Activated B cell treated with CpG ODN at 0.5 μM for 24 hours (primary cell): Measurements from ENCODE around the gene PRKN. TPM values are rescaled to one million over a fixed set of nuclear protein-coding genes. Genes with fewer than 3 reads are reported as not detected.

Experiments
- ATAC-seq: fragments of 200-7000 bp; cut with Tn5 transposase; one replicate; pipeline ENCODE4 v1.10.0; 2021; ENCODE audit warnings: low read depth, mild to moderate bottlenecking, moderate library complexity
- CTCF ChIA-PET: fragments of 350-600 bp; sonication (Branson Sonifier 250); formaldehyde crosslinking; loops from one replicate; lab custom pipeline; 2021; ENCODE audit warnings: antibody characterized with exemption; lab: Charles Lee
- POLR2A ChIA-PET: fragments of 350-600 bp; sonication (Branson Sonifier 250); formaldehyde crosslinking; loops from one replicate; lab custom pipeline; 2021; ENCODE audit warnings: antibody characterized with exemption; lab: Charles Lee
- DNase-seq: peaks from one replicate; pipeline ENCODE4 v3.0.0; 2022
- H3K27ac Mint-ChIP-seq: one replicate; pipeline ENCODE4 v1.8.0; 2020; ENCODE audit warnings: mixed read lengths
- H3K27me3 Mint-ChIP-seq: one replicate; pipeline ENCODE4 v1.8.0; 2021; ENCODE audit warnings: mixed read lengths
- H3K36me3 Mint-ChIP-seq: one replicate; pipeline ENCODE4 v1.8.0; 2021; ENCODE audit warnings: low read depth, mixed read lengths
- H3K4me1 Mint-ChIP-seq: one replicate; pipeline ENCODE4 v1.8.0; 2021; ENCODE audit warnings: mixed read lengths
- H3K4me3 Mint-ChIP-seq: one replicate; pipeline ENCODE4 v1.8.0; 2020; ENCODE audit warnings: mild to moderate bottlenecking, mixed read lengths
- H3K9me3 Mint-ChIP-seq: one replicate; pipeline ENCODE4 v1.8.0; 2020; ENCODE audit warnings: mixed read lengths
- intact Hi-C: fragments of 100-400 bp; cut with micrococcal nuclease; formaldehyde crosslinking; loops from one replicate; pipeline ENCODE4 v1.15.1; 2024
- total RNA-seq: library from RNA; stranded (reverse); gene quantifications from 2 replicates; pipeline ENCODE4 v1.2.3, GENCODE V29; 2022
- TF ChIP-seq, protein P1 (sequence below): fragments of 200-600 bp; IDR thresholded peaks from one replicate; pipeline ENCODE4 v1.8.0; 2022; ENCODE audit warnings: antibody characterized with exemption, mild to moderate bottlenecking

PRKN gene
- total RNA-seq, 1 donor from 2014 or later, result 2.3 TPM

DNA sequence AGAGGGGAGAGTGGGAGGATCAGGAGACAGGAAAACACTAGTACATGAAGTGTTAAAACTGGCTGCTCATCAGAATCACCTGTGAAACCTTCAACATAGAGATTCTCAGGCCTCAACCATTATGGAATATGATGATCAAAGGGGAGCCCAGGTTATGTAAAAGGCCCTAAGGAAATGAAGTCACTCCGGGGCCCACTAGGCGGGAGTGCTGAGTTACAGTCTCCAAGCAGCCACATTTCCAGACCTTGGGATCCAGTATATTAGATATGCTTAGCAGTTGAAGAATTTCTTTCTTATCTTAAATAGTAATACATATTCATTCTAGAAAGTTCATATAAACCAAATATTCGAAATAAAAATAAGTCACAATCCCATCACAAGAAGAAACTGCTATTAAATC, 476.3 kb downstream of the PRKN start:
- intact Hi-C loops, result no loop called here
- H3K4me1 Mint-ChIP-seq, result no peaks in the 10 kb centered on the region
- CTCF ChIA-PET, result no interaction called here

DNA sequence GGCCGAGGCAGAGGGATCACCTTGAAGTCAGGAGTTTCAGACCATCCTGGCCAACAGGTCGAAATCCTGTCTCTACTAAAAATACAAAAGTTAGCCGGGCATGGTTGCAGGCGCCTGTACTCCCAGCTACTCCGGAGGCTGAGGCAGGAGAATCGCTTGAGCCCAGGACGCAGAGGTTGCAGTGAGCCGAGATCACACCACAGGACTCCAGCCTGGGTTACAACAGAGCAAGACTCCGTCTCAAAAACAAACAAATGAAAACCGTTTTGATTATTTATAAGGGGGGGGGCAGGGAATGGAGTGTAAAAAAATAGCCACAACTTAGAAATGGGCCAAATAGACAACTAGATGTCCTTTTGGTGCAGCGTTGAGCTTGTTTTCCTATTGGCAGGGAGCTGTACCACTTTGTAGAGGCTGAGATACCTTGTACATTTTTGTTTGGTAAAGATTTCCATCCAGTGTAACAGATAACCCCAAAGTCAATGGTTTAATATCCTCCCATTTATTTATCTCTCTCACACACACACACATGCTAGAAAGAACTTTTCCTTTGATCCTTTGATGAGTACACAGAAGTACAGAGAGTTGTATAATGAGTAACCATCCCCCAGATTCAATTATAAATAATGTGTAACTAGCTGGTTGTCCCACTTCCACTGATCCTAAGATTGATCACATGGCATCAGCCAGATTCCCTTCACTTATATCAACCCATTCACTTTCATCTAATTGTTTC, 477.5 kb downstream of the PRKN start:
- intact Hi-C loops, result no loop called here
- Mint-ChIP-seq H3K27me3 (no peaks in the 10 kb centered on the region), H3K9me3 (no peaks in the 10 kb centered on the region), H3K36me3 (no peaks in the 10 kb centered on the region), H3K4me3 (no peak overlapping the region), H3K27ac (no peak overlapping the region), H3K4me1 (no peaks in the 10 kb centered on the region)
- DNase-seq, result no peak
- ChIA-PET POLR2A (no interaction called here), CTCF (no interaction called here)
- TF ChIP-seq, protein P1, sequence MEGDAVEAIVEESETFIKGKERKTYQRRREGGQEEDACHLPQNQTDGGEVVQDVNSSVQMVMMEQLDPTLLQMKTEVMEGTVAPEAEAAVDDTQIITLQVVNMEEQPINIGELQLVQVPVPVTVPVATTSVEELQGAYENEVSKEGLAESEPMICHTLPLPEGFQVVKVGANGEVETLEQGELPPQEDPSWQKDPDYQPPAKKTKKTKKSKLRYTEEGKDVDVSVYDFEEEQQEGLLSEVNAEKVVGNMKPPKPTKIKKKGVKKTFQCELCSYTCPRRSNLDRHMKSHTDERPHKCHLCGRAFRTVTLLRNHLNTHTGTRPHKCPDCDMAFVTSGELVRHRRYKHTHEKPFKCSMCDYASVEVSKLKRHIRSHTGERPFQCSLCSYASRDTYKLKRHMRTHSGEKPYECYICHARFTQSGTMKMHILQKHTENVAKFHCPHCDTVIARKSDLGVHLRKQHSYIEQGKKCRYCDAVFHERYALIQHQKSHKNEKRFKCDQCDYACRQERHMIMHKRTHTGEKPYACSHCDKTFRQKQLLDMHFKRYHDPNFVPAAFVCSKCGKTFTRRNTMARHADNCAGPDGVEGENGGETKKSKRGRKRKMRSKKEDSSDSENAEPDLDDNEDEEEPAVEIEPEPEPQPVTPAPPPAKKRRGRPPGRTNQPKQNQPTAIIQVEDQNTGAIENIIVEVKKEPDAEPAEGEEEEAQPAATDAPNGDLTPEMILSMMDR, result no peak
- no peak for ATAC-seq

More for the DNA sequence above, 476.3 kb downstream of the PRKN start:
- POLR2A ChIA-PET, result no interaction called here
- no peak overlapping the region for H3K4me3 Mint-ChIP-seq
- DNase-seq (no peak), ATAC-seq (no peak)
- no peak overlapping the region for H3K27ac Mint-ChIP-seq
- H3K9me3 Mint-ChIP-seq, result no peaks in the 10 kb centered on the region
- H3K27me3 Mint-ChIP-seq, result no peaks in the 10 kb centered on the region
- TF ChIP-seq, protein P1, result no peak
- no peaks in the 10 kb centered on the region for H3K36me3 Mint-ChIP-seq

DNA sequence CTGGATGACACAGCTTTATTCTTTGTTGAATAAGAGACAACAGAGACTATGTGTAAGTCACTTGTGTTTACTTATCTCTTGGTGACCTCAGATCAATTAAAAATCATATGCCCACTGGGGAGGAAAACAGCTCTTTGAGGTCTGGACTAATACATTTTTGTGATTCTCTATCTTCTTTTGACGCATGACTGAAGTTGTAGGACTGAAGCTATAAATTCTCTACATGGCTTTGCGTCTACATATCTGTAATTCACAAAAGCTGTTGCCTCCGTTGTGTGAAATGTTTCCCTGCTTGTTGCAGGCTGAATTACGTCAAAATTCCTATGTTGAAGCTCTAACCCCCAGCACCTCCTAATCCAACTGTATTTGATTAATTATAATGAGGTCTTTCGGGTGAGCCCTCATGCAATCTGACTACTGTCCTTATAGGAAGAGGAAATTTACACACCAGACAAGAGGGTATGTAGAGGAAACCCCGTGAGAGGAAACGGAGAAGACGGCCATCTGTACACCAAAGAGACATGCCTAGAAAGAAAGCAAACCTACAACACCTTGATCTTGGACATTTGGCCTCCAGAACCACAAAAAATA, 481.6 kb downstream of the PRKN start:
- Mint-ChIP-seq H3K4me3 (no peak overlapping the region), H3K27me3 (no peaks in the 10 kb centered on the region), H3K36me3 (no peaks in the 10 kb centered on the region), H3K27ac (no peak overlapping the region), H3K4me1 (no peaks in the 10 kb centered on the region), H3K9me3 (no peaks in the 10 kb centered on the region)
- no peak for ATAC-seq
- no peak for DNase-seq
- TF ChIP-seq, protein P1, result no peak
- intact Hi-C loops, result no loop called here
- CTCF ChIA-PET, result no interaction called here
- POLR2A ChIA-PET, result no interaction called here

DNA sequence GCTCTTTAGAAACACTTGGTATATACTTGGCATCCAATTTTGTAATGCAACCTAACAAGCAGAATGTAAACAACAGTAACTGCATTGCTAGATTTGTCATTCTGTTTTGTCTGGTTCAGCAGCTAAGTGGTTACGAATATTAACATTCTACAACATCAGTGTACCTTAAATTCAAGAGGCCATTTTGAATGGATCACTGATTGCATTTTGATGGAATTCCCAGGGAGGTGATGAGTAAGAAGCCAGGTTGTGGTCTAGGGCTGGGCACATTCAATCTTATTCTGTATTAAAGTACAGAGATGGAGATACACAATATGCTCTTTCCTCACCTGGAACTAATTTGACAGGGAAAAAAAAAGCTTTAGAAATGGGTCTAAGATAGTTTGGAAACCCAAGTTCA, 483.5 kb downstream of the PRKN start:
- Mint-ChIP-seq H3K9me3 (no peaks in the 10 kb centered on the region), H3K36me3 (no peaks in the 10 kb centered on the region), H3K4me3 (no peak overlapping the region), H3K27ac (no peak overlapping the region), H3K4me1 (no peaks in the 10 kb centered on the region), H3K27me3 (no peaks in the 10 kb centered on the region)
- ChIA-PET POLR2A (no interaction called here), CTCF (no interaction called here)
- DNase-seq (no peak), ATAC-seq (no peak)
- TF ChIP-seq, protein P1, result no peak
- intact Hi-C loops, result no loop called here

DNA sequence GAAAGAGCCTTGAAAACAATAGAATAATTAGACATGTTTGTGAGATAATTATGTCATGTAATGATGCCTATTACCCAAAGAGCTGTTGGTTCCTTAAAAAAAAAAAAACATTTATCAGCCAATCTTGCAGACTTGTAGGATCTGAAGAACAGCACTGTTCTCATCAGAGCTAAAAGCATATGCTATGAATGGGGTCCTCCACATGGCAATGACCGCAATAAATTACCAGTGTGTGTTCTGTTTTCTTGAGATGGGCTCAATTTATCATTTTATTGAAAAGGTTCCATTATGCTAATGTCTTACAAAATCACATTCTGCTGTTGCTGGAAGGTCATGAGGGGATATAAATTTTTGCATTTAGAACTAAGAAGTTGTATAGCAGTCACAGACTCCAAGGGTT, 484.7 kb downstream of the PRKN start:
- ChIA-PET POLR2A (no interaction called here), CTCF (no interaction called here)
- DNase-seq (no peak), ATAC-seq (no peak)
- Mint-ChIP-seq H3K27ac (no peak overlapping the region), H3K36me3 (no peaks in the 10 kb centered on the region), H3K4me3 (no peak overlapping the region), H3K4me1 (no peaks in the 10 kb centered on the region), H3K27me3 (no peaks in the 10 kb centered on the region), H3K9me3 (no peaks in the 10 kb centered on the region)
- TF ChIP-seq, protein P1, result no peak
- intact Hi-C loops, result no loop called here
